Measurements from ENCODE around the gene CEP95. TPM values are rescaled to one million over a fixed set of nuclear protein-coding genes. Genes with fewer than 3 reads are reported as not detected.
"Not testable (repeated sequence)": the region's sequence is repeated elsewhere in the genome, so short reads cannot be mapped to it uniquely, and the experiment has no call there.

Gene CEP95
- polyA plus RNA-seq, 1 donor from 2014 or later, result 15.4 TPM

DNA sequence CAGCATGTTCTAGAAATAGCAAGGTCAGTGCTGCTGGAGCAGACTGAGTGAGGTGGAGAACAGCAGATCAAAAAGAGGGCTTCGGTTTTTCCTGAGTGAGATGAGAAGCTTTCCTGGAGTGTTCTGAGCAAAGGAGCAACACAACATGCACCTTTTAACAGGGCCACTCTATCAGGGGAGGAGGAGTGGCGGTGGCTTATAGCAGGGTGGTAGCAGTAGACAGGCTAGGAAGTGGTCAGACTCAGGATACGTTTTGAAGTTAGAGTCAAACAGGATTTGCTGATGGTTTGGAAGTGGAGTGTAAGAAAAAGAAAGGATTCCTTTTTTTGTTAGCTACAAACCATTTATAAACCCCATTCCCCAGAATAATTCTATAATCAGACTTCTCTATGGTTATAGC, 22.4 kb upstream of the CEP95 start:
- Mint-ChIP-seq H3K4me1 (peaks cover 0 to 2% (median 1%) of the 10 kb centered on the region in 3 donors), H3K27ac (no peak overlapping the region), H3K27me3 (no peaks in the 10 kb centered on the region), H3K36me3 (peaks cover 5% of the 10 kb centered on the region), H3K4me3 (no peak overlapping the region), H3K9me3 (no peaks in the 10 kb centered on the region)

DNA sequence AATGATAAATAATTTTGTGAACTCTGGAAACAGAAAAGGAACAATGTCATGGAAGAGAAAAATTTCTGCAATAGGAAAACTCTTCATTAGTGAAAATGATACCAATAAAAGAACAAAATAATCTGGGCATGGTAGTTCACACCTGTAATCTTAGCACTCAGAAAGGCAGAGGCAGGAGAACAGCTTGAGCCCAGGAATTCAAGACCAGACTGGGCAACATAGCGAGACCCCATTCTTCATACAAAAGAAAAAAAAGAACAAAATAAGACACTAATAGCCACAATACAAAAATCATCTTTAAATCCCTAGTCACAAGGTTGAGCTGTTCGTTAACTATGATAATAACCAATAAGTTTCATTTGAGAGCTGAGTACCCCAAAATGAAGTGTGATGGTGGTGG, 18.5 kb upstream of the CEP95 start:
- no peak overlapping the region for H3K4me3 Mint-ChIP-seq
- H3K27ac Mint-ChIP-seq, result no peak overlapping the region
- H3K4me1 Mint-ChIP-seq, result peaks cover 0 to 6% (median 5%) of the 10 kb centered on the region in 3 donors
- H3K36me3 Mint-ChIP-seq, result peaks cover 3% of the 10 kb centered on the region
- H3K9me3 Mint-ChIP-seq, result no peaks in the 10 kb centered on the region
- no peaks in the 10 kb centered on the region for H3K27me3 Mint-ChIP-seq

GRCh38 chr17:64491034-64491860, 15.5 kb upstream of the CEP95 start:
- Mint-ChIP-seq H3K9me3 (no peaks in the 10 kb centered on the region), H3K4me1 (peaks cover 19 to 25% (median 22%) of the 10 kb centered on the region in 3 donors), H3K27me3 (no peaks in the 10 kb centered on the region), H3K36me3 (peaks cover 3% of the 10 kb centered on the region), H3K4me3 (no peak overlapping the region), H3K27ac (no peak overlapping the region)

- Mint-ChIP-seq H3K27me3 (no peaks in the 10 kb centered on the region), H3K9me3 (no peaks in the 10 kb centered on the region), H3K36me3 (peaks cover 3% of the 10 kb centered on the region), H3K4me3 (no peak overlapping the region), H3K27ac (no peak overlapping the region), H3K4me1 (peaks cover 21 to 33% (median 26%) of the 10 kb centered on the region in 3 donors)
Observed at GRCh38 chr17:64491994-64492393, 14.8 kb upstream of the CEP95 start.

DNA sequence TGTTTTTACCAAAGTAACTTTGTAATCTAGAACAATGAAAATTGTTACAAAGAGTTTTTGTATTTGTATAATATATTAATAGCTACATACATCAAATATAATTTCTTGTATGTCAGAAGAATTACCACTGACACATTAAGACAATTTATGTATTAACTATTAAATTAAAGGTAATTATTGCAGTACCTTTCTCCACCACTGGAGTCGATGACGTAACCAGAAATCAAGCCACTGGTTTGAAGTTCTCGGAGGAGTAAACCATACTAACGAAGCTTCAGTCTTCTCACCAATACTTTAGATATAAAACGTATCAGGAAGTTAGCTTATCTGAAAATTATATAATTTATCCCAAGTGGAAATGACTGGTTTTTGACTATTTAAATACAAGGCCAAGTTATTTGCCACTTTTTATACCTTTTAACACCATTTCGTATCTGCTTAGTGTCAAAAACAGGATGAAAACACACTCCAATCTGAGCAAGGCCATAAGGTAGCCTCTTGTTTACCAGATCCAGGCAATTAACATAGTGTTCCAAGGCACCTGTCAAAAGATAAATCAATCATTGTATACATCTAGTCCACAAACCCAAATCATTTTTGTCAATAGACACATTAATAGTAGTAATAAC, 14.2 kb upstream of the CEP95 start:
- Mint-ChIP-seq H3K4me1 (peaks cover 21 to 36% (median 28%) of the 10 kb centered on the region in 3 donors), H3K36me3 (peaks cover 3% of the 10 kb centered on the region), H3K27ac (peak overlapping the region in 1 of 3 donors; percentile 81), H3K27me3 (no peaks in the 10 kb centered on the region), H3K4me3 (peak overlapping the region in 1 of 4 donors; percentile 88), H3K9me3 (no peaks in the 10 kb centered on the region)

- H3K4me3 Mint-ChIP-seq, result peak overlapping the region; percentile 29 to 100 (median 92)
- H3K9me3 Mint-ChIP-seq, result no peaks in the 10 kb centered on the region
- no peaks in the 10 kb centered on the region for H3K36me3 Mint-ChIP-seq
- H3K27me3 Mint-ChIP-seq, result no peaks in the 10 kb centered on the region
- peaks cover 24 to 50% (median 35%) of the 10 kb centered on the region in 3 donors for H3K4me1 Mint-ChIP-seq
- peak overlapping the region in 2 of 3 donors; percentile 35 to 88 for H3K27ac Mint-ChIP-seq
Observed at GRCh38 chr17:64494121-64494520, 12.7 kb upstream of the CEP95 start.

- peaks cover 30 to 62% (median 41%) of the 10 kb centered on the region in 3 donors for H3K4me1 Mint-ChIP-seq
- H3K4me3 Mint-ChIP-seq, result peak overlapping the region; percentile 85 to 100 (median 98)
- not testable (repeated sequence) for H3K27me3 Mint-ChIP-seq, H3K9me3 Mint-ChIP-seq, H3K36me3 Mint-ChIP-seq
- H3K27ac Mint-ChIP-seq, result peak overlapping the region in 1 of 3 donors; percentile 88
Observed at GRCh38 chr17:64495300-64495699, 11.5 kb upstream of the CEP95 start.

GRCh38 chr17:64496348-64496785, 10.4 kb upstream of the CEP95 start:
- no peaks in the 10 kb centered on the region for H3K9me3 Mint-ChIP-seq
- H3K4me1 Mint-ChIP-seq, result peaks cover 30 to 67% (median 51%) of the 10 kb centered on the region in 3 donors
- peak overlapping the region; percentile 95 to 99 (median 98) for H3K27ac Mint-ChIP-seq
- peak overlapping the region; percentile 97 to 100 (median 99) for H3K4me3 Mint-ChIP-seq
- peaks cover 4% of the 10 kb centered on the region for H3K36me3 Mint-ChIP-seq
- H3K27me3 Mint-ChIP-seq, result no peaks in the 10 kb centered on the region

DNA sequence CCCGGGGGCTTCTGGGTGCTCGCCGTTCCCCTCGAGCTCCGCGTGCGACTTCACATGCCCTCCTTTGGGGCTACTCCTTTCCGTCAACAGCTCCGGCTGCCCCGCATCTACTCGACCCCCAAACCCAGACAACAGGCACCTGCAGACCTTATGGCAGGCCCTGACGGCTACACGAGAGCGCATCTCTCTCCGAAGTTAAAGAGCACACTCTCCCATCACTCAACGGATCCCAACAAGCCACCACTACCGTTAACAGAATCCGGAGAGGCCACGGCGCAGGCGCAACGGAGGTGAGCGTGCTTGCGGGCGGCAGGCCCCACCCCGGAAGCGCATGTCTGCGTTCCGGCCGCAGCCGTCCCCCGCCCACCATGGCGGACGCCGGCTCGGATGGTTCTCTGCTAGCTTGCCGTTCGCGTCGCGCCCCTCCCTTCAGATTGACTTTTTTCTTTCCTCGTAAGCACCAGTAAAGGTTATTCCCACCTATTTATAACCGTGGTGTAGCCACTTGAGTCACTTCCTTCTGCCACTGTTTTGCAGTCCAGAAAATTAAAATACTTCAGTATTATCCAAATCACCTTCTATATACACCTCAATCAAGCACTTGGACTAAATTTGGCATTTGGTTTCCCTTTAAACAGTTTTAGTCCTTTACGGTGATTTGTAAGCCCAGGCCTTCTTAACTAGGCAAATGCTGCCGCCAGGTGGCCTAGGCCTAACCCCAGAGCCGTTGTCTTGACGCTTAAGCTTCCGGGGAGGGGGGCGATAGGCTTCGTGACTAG, 9.8 kb upstream of the CEP95 start, which contains the start of gene POLG2:
POLG2 (minus strand) TSS at position 269 of the 779 bp plus-strand sequence; CDS start at position 183, 86 bp downstream.
- peak within 1 kb of the TSS; percentile 97 to 100 (median 99) for H3K4me3 Mint-ChIP-seq
- H3K4me1 Mint-ChIP-seq, result peaks cover 32 to 71% (median 56%) of the 10 kb centered on the region in 3 donors
- H3K36me3 Mint-ChIP-seq, result peaks cover 4% of the 10 kb centered on the region
- no peaks in the 10 kb centered on the region for H3K27me3 Mint-ChIP-seq
- H3K27ac Mint-ChIP-seq, result peak within 1 kb of the TSS; percentile 95 to 99 (median 98)
- H3K9me3 Mint-ChIP-seq, result no peaks in the 10 kb centered on the region

GRCh38 chr17:64497565-64498035, 9.2 kb upstream of the CEP95 start:
- Mint-ChIP-seq H3K27ac (peak overlapping the region; percentile 95 to 99 (median 98)), H3K27me3 (no peaks in the 10 kb centered on the region), H3K9me3 (no peaks in the 10 kb centered on the region), H3K4me3 (peak overlapping the region; percentile 97 to 100 (median 99)), H3K4me1 (peaks cover 38 to 75% (median 58%) of the 10 kb centered on the region in 3 donors), H3K36me3 (peaks cover 4% of the 10 kb centered on the region)

GRCh38 chr17:64498308-64499203, 8.2 kb upstream of the CEP95 start:
- H3K27ac Mint-ChIP-seq, result peak overlapping the region; percentile 80 to 99 (median 98)
- H3K27me3 Mint-ChIP-seq, result no peaks in the 10 kb centered on the region
- peak overlapping the region in 3 of 4 donors; percentile 29 to 99 (median 61) for H3K4me3 Mint-ChIP-seq
- H3K4me1 Mint-ChIP-seq, result peaks cover 45 to 76% (median 57%) of the 10 kb centered on the region in 3 donors
- peaks cover 6% of the 10 kb centered on the region for H3K36me3 Mint-ChIP-seq
- H3K9me3 Mint-ChIP-seq, result no peaks in the 10 kb centered on the region

DNA sequence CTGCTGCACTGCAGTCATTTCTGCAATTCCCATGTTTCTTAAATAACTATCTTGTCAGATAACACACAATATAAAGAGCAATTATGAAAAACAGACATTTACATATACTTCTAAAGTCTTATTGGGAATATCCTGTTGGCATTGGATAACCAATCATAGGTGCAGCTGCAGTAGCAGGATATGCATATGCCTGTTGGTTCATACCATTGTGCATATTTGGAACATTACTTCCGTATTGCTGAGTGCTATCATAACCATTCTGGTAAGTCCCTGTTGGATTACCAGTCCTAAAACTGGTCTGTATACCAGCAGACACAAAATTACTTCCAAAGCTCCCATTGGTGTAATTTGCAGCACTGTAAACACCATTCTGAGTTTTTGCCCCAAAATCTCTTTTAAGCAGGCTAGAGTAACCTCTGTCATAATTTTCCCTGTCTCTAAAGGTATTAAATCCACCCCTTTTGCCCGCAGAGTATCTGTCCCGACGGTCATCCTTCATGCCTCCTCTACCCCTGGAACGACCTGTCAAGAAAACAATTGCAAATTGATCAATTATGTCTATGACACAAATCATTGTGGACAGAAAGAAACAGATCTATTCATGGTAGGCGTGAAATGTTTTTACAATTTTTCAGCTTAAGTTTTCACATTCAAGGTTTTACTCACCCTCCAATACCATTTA, 6.8 kb upstream of the CEP95 start:
- Mint-ChIP-seq H3K4me1 (peaks cover 39 to 67% (median 57%) of the 10 kb centered on the region in 3 donors), H3K36me3 (peaks cover 6% of the 10 kb centered on the region), H3K4me3 (peak overlapping the region; percentile 10 to 99 (median 27)), H3K27ac (peak overlapping the region; percentile 37 to 99 (median 54)), H3K9me3 (no peaks in the 10 kb centered on the region), H3K27me3 (no peaks in the 10 kb centered on the region)

- H3K27ac Mint-ChIP-seq, result peak overlapping the region; percentile 37 to 99 (median 48)
- peaks cover 6% of the 10 kb centered on the region for H3K36me3 Mint-ChIP-seq
- H3K27me3 Mint-ChIP-seq, result no peaks in the 10 kb centered on the region
- no peaks in the 10 kb centered on the region for H3K9me3 Mint-ChIP-seq
- H3K4me3 Mint-ChIP-seq, result peak overlapping the region in 2 of 4 donors; percentile 36 to 99
- H3K4me1 Mint-ChIP-seq, result peaks cover 38 to 68% (median 57%) of the 10 kb centered on the region in 3 donors
Observed at GRCh38 chr17:64500487-64500859, 6.3 kb upstream of the CEP95 start.
